GM18858 (cell line): ENCODE data around the gene MYO1E.

ENCODE experiments used
- ATAC-seq: cut with Tn5 transposase; IDR thresholded peaks from one replicate; pipeline ENCODE4 v1.9.1; 2021; ENCODE audit not compliant: unreplicated experiment

MYO1E gene

GRCh38 chr15:59104602-59104911 lies 268.1 kb downstream of the MYO1E start:
- no peak for ATAC-seq

- no peak for ATAC-seq
Measured at GRCh38 chr15:59099162-59099685, 273.4 kb downstream of the MYO1E start.

- no peak for ATAC-seq
Measured at GRCh38 chr15:59096429-59096828, 276.2 kb downstream of the MYO1E start.

GRCh38 chr15:59094077-59094476 lies 278.6 kb downstream of the MYO1E start:
- no peak for ATAC-seq

- ATAC-seq, result no peak
Measured at GRCh38 chr15:59087731-59088130, 284.9 kb downstream of the MYO1E start.
